ENCODE results near the gene CIT. TPM values are rescaled to one million over a fixed set of nuclear protein-coding genes. Genes with fewer than 3 reads are reported as not detected.

CIT gene
- total RNA-seq, 2 donors from 2014 or later = 0.95 to 2.3 TPM

DNA sequence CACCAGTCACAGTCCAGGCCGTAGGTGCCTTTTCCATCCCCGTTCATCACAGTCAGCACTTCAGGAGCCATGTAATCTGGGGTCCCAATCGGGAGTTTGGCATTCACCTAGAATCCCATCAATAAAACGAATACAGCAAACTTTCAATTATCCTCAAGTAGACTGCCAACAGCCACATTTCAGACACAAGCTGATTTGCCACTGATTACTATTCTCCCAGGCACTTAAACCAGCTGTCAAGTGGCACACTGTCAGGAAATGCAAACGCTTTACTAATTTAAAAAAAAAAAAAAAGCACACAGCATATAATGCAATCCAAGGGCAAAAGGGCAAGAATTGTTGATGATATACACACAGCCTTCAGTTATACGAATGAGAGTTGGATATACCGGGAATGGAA lies 51.9 kb downstream of the CIT start:
- ATAC-seq (ENCODE audit: insufficient number of reproducible peaks, low FRiP score, low read depth) = no peak
- DNase-seq (ENCODE audit: low spot score) = no peak
- H3K36me3 ChIP-seq = no peaks in the 10 kb centered on the region
- H3K4me3 ChIP-seq = no peak overlapping the region
- H3K27me3 ChIP-seq (replicated peaks; ENCODE audit: insufficient read depth) = no peaks in the 10 kb centered on the region
- TF ChIP-seq, protein P1, sequence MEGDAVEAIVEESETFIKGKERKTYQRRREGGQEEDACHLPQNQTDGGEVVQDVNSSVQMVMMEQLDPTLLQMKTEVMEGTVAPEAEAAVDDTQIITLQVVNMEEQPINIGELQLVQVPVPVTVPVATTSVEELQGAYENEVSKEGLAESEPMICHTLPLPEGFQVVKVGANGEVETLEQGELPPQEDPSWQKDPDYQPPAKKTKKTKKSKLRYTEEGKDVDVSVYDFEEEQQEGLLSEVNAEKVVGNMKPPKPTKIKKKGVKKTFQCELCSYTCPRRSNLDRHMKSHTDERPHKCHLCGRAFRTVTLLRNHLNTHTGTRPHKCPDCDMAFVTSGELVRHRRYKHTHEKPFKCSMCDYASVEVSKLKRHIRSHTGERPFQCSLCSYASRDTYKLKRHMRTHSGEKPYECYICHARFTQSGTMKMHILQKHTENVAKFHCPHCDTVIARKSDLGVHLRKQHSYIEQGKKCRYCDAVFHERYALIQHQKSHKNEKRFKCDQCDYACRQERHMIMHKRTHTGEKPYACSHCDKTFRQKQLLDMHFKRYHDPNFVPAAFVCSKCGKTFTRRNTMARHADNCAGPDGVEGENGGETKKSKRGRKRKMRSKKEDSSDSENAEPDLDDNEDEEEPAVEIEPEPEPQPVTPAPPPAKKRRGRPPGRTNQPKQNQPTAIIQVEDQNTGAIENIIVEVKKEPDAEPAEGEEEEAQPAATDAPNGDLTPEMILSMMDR (IDR thresholded peaks at IDR 0.05) = no peak
- no peaks in the 10 kb centered on the region for H3K4me1 ChIP-seq (ENCODE audit: control insufficient read depth in 1 of 2, low read depth in 2 of 2)
- no peak overlapping the region for H3K27ac ChIP-seq
- H3K9me3 ChIP-seq = no peaks in the 10 kb centered on the region

DNA sequence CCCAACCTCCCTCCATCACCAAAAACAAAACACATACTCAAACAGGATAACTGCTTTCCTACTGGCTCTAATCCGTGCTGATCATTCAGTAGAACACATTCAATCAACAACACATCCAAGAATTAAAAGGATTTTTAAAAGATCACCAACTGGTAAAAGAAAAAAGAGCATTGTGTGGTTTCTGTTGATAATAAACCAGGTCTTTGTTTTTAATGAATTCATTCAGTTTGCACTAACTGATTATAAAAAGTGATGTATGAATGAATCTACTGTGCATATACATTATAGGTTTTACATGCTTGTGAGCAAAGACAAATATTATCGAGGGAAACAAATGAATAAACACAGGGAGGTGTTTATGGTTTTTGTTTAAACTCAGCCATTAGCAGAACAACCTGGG lies 55.1 kb downstream of the CIT start:
- DNase-seq (ENCODE audit: low spot score) (no peak), ATAC-seq (ENCODE audit: insufficient number of reproducible peaks, low FRiP score, low read depth) (no peak)
- TF ChIP-seq, protein P1 (IDR thresholded peaks at IDR 0.05) = no peak
- Histone ChIP-seq H3K9me3 (no peaks in the 10 kb centered on the region), H3K27ac (no peak overlapping the region), H3K4me3 (no peak overlapping the region), H3K27me3 (replicated peaks; ENCODE audit: insufficient read depth) (no peaks in the 10 kb centered on the region), H3K4me1 (ENCODE audit: control insufficient read depth in 1 of 2, low read depth in 2 of 2) (no peaks in the 10 kb centered on the region), H3K36me3 (no peaks in the 10 kb centered on the region)

DNA sequence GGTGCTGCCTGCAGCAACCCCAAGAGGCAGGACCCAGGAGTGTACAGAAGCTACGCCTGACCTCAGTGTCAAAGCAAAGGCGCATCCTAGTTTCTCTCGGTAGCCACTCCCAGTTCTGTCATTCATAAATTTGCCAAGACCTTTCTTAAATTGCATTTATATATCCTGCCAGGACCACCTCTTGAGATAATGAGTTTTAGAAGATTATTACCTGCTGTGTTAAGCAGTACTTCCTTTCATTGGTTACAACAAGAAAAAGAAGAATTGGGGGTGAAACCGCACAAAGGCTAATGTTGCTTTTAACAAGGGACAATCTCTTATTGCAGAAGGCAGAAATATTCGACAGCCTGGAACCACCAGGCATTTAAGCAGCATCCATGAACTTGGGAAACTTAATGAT lies 57.8 kb downstream of the CIT start:
- DNase-seq (ENCODE audit: low spot score) (no peak), ATAC-seq (ENCODE audit: insufficient number of reproducible peaks, low FRiP score, low read depth) (no peak)
- Histone ChIP-seq H3K27ac (no peak overlapping the region), H3K4me1 (ENCODE audit: control insufficient read depth in 1 of 2, low read depth in 2 of 2) (no peaks in the 10 kb centered on the region), H3K9me3 (no peaks in the 10 kb centered on the region), H3K36me3 (no peaks in the 10 kb centered on the region), H3K4me3 (no peak overlapping the region), H3K27me3 (replicated peaks; ENCODE audit: insufficient read depth) (no peaks in the 10 kb centered on the region)
- TF ChIP-seq, protein P1 (IDR thresholded peaks at IDR 0.05) = no peak

DNA sequence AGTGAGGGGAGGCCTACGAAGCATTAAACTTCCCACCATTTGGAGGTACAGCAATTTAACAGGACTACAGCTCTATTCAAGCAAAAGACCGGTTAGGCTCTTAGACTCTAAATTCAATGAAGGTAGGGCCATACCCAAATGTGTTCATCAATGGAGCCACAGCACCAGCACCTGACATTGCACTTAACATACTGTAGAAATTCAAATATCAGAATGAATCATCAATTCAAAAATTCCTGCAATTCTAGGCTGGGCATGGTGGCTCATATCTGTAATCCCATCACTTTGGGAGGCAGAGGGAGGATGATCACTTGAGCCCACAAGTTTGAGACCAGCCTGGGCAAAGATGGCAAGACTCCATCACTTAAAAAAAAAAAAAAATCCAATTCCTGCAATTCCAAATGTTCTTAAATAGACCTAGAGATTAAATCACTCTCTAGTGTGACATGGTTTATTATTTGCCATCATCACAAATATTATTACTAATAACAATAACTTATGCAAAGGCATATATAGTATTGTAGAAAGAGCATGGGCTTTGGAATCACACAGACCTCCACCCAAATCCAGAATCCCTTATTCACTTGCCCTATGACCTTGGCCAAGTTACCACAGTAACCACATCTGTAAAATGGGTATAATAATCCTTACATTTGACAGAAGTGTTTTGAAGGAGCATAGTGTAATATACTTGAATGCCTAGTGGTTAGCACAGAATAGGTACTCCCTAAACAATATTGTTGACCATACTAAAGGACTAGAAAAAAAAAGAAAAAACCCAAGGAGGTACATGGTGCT lies 59.4 kb downstream of the CIT start:
- H3K9me3 ChIP-seq = no peaks in the 10 kb centered on the region
- no peak for DNase-seq (ENCODE audit: low spot score)
- H3K27ac ChIP-seq = no peak overlapping the region
- H3K4me3 ChIP-seq = no peak overlapping the region
- H3K27me3 ChIP-seq (replicated peaks; ENCODE audit: insufficient read depth) = no peaks in the 10 kb centered on the region
- TF ChIP-seq, protein P1 (IDR thresholded peaks at IDR 0.05) = no peak
- no peak for ATAC-seq (ENCODE audit: insufficient number of reproducible peaks, low FRiP score, low read depth)
- no peaks in the 10 kb centered on the region for H3K36me3 ChIP-seq
- no peaks in the 10 kb centered on the region for H3K4me1 ChIP-seq (ENCODE audit: control insufficient read depth in 1 of 2, low read depth in 2 of 2)

- no peak overlapping the region for H3K27ac ChIP-seq
- H3K27me3 ChIP-seq (replicated peaks; ENCODE audit: insufficient read depth) = no peaks in the 10 kb centered on the region
- DNase-seq (ENCODE audit: low spot score) = no peak
- no peak for ATAC-seq (ENCODE audit: insufficient number of reproducible peaks, low FRiP score, low read depth)
- no peaks in the 10 kb centered on the region for H3K36me3 ChIP-seq
- no peak overlapping the region for H3K4me3 ChIP-seq
- no peaks in the 10 kb centered on the region for H3K9me3 ChIP-seq
- TF ChIP-seq, protein P1 (IDR thresholded peaks at IDR 0.05) = no peak
- H3K4me1 ChIP-seq (ENCODE audit: control insufficient read depth in 1 of 2, low read depth in 2 of 2) = peaks cover 7% of the 10 kb centered on the region in 2 donors
These were observed 68.1 kb downstream of the CIT start for GRCh38 chr12:119809023-119809422.
